ENCODE data around the gene OR10H1. TPM values are rescaled to one million over a fixed set of nuclear protein-coding genes. Genes with fewer than 3 reads are reported as not detected.

Gene OR10H1
- total RNA-seq, 1 donor from 2014 or later: not detected

DNA sequence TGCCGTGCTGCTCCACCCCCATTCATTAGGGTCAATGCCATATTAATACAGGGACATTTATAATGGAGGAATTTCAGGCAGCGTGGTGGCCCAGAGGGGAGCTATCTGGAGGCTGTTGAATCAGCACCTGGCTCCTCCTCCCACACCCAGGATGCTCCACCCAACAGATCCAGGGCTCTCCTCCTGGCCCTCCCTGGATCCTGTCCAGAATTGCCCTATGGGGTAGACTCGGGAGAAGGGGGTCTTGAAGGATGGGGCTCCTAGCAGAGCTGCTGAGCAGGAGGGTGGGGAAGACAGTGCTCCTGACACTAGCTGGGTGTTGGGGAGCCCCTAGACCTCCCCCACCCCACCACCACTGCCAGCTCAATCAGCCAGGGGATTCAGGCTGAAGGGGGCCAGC, 33.3 kb downstream of the OR10H1 start:
- Mint-ChIP-seq H3K27ac (ENCODE audit: unreplicated experiment) (no peak overlapping the region), H3K4me1 (ENCODE audit: low read depth, unreplicated experiment) (no peaks in the 10 kb centered on the region)

DNA sequence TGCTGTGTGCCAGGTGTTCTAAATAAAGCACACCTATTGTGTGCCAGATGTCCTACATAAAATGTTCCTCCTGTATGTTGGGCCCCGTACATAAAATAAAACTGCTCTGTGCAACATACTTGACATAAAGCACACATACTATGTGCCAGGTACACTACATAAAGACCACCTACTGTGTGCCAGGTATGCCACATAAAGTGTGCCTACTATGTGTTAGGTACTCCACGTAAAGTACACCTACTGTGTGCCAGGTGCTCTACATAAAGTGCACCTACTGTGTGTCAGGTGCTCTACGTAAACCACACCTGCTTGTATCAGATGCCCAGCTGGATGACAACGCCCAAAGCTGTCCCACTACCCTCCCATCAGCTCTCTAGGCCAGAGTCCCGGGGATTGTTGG, 33.8 kb downstream of the OR10H1 start:
- H3K4me3 Mint-ChIP-seq (ENCODE audit: unreplicated experiment): no peak overlapping the region
- H3K27ac ChIP-seq (ENCODE audit: low read depth, low read length): no peak overlapping the region
- H3K79me2 ChIP-seq (ENCODE audit: insufficient read depth, low read length): no peaks in the 10 kb centered on the region
- H2AFZ ChIP-seq (ENCODE audit: low read depth, low read length): no peak overlapping the region
- H3K4me1 Mint-ChIP-seq (ENCODE audit: low read depth, unreplicated experiment): no peaks in the 10 kb centered on the region
- no peak overlapping the region for H3K4me2 ChIP-seq (ENCODE audit: low read length)
- no peak overlapping the region for H3K4me3 ChIP-seq (ENCODE audit: insufficient read depth, low read depth, low read length)
- peaks cover 14% of the 10 kb centered on the region for H3K9me3 Mint-ChIP-seq (ENCODE audit: unreplicated experiment)
- peaks cover 3% of the 10 kb centered on the region for H3K9me3 ChIP-seq (ENCODE audit: insufficient read depth, low read depth, low read length)
- no peaks in the 10 kb centered on the region for H3K27me3 Mint-ChIP-seq (ENCODE audit: low read depth, unreplicated experiment)
- H3K4me1 ChIP-seq (ENCODE audit: insufficient read depth, low read length): no peaks in the 10 kb centered on the region
- no peak for FAIRE-seq
- H3K27ac Mint-ChIP-seq (ENCODE audit: unreplicated experiment): no peak overlapping the region
- no peak overlapping the region for H3K9ac ChIP-seq (ENCODE audit: low read length)
- no peaks in the 10 kb centered on the region for H4K20me1 ChIP-seq (ENCODE audit: insufficient read depth, low read length)
- H3K27me3 ChIP-seq (ENCODE audit: insufficient read depth, low read length): no peaks in the 10 kb centered on the region
- H3K36me3 ChIP-seq (ENCODE audit: insufficient read depth, low read length): no peaks in the 10 kb centered on the region
- no peak for DNase-seq (ENCODE audit: low read depth)
- H3K36me3 Mint-ChIP-seq (ENCODE audit: low read depth, unreplicated experiment): peaks cover 1% of the 10 kb centered on the region
- no peak for TF ChIP-seq EZH2 (IDR thresholded peaks at IDR 0.05; ENCODE audit: insufficient read depth, low read length)
- TF ChIP-seq, protein P1, sequence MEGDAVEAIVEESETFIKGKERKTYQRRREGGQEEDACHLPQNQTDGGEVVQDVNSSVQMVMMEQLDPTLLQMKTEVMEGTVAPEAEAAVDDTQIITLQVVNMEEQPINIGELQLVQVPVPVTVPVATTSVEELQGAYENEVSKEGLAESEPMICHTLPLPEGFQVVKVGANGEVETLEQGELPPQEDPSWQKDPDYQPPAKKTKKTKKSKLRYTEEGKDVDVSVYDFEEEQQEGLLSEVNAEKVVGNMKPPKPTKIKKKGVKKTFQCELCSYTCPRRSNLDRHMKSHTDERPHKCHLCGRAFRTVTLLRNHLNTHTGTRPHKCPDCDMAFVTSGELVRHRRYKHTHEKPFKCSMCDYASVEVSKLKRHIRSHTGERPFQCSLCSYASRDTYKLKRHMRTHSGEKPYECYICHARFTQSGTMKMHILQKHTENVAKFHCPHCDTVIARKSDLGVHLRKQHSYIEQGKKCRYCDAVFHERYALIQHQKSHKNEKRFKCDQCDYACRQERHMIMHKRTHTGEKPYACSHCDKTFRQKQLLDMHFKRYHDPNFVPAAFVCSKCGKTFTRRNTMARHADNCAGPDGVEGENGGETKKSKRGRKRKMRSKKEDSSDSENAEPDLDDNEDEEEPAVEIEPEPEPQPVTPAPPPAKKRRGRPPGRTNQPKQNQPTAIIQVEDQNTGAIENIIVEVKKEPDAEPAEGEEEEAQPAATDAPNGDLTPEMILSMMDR (IDR thresholded peaks at IDR 0.05; ENCODE audit: insufficient read depth, low read depth, low read length): no peak

More for the DNA sequence above, 33.3 kb downstream of the OR10H1 start:
- no peak for DNase-seq (ENCODE audit: low read depth)
- H3K9me3 ChIP-seq (ENCODE audit: insufficient read depth, low read depth, low read length): peaks cover 3% of the 10 kb centered on the region
- H3K9ac ChIP-seq (ENCODE audit: low read length): no peak overlapping the region
- Mint-ChIP-seq H3K4me3 (ENCODE audit: unreplicated experiment) (no peak overlapping the region), H3K36me3 (ENCODE audit: low read depth, unreplicated experiment) (peaks cover 1% of the 10 kb centered on the region), H3K9me3 (ENCODE audit: unreplicated experiment) (peaks cover 10% of the 10 kb centered on the region), H3K27me3 (ENCODE audit: low read depth, unreplicated experiment) (no peaks in the 10 kb centered on the region)
- H3K27ac ChIP-seq (ENCODE audit: low read depth, low read length): no peak overlapping the region
- no peaks in the 10 kb centered on the region for H3K36me3 ChIP-seq (ENCODE audit: insufficient read depth, low read length)
- no peaks in the 10 kb centered on the region for H4K20me1 ChIP-seq (ENCODE audit: insufficient read depth, low read length)
- no peak overlapping the region for H2AFZ ChIP-seq (ENCODE audit: low read depth, low read length)
- TF ChIP-seq, protein P1 (IDR thresholded peaks at IDR 0.05; ENCODE audit: insufficient read depth, low read depth, low read length): no peak
- TF ChIP-seq EZH2 (IDR thresholded peaks at IDR 0.05; ENCODE audit: insufficient read depth, low read length): no peak
- no peak overlapping the region for H3K4me2 ChIP-seq (ENCODE audit: low read length)
- no peaks in the 10 kb centered on the region for H3K79me2 ChIP-seq (ENCODE audit: insufficient read depth, low read length)
- FAIRE-seq: no peak
- no peaks in the 10 kb centered on the region for H3K27me3 ChIP-seq (ENCODE audit: insufficient read depth, low read length)
- no peaks in the 10 kb centered on the region for H3K4me1 ChIP-seq (ENCODE audit: insufficient read depth, low read length)
- H3K4me3 ChIP-seq (ENCODE audit: insufficient read depth, low read depth, low read length): no peak overlapping the region

DNA sequence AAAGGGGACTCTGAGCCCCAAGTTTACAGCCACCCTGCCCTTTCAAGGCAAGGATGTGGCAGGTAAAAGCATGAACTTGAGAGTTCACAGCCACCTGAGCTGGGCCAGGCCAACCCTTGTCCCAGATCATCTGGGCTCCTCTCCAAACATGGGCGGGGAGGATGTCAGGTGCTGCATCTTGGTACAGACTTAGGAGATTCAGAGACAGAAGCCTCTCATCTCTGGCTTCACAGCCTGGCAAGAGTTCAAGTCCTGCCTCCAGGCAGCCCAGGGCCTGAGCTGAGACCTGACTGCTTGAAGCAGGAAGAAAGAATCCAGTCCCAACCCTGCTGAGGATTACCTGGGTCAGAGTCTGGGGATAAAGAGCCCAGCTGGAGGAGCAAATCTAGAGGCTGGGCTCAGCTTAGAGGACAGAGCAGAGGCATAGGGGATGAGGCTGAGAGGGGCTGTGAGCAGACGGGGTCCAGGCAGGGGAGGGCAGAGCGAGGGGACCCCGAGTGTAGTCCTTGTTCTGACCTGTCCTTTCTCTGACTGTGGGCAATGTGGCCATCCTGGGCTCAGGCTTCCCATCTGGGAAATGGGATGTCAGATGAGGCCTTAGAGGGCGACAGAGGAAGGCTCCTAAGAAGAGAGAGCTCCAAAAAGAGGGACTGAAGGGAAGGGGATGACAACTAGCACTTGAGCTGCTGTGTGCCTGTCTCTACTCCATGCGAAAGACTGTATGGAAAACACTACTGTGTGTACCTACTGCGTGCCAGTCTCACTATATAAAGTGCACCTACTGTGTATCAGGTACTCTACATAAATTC, 34.6 kb downstream of the OR10H1 start:
- H3K4me2 ChIP-seq (ENCODE audit: low read length): no peak overlapping the region
- no peaks in the 10 kb centered on the region for H4K20me1 ChIP-seq (ENCODE audit: insufficient read depth, low read length)
- Mint-ChIP-seq H3K36me3 (ENCODE audit: low read depth, unreplicated experiment) (peaks cover 1% of the 10 kb centered on the region), H3K9me3 (ENCODE audit: unreplicated experiment) (peaks cover 17% of the 10 kb centered on the region), H3K27me3 (ENCODE audit: low read depth, unreplicated experiment) (no peaks in the 10 kb centered on the region), H3K4me3 (ENCODE audit: unreplicated experiment) (no peak overlapping the region), H3K4me1 (ENCODE audit: low read depth, unreplicated experiment) (no peaks in the 10 kb centered on the region), H3K27ac (ENCODE audit: unreplicated experiment) (no peak overlapping the region)
- no peak overlapping the region for H3K9ac ChIP-seq (ENCODE audit: low read length)
- TF ChIP-seq, protein P1 (IDR thresholded peaks at IDR 0.05; ENCODE audit: insufficient read depth, low read depth, low read length): no peak
- TF ChIP-seq EZH2 (IDR thresholded peaks at IDR 0.05; ENCODE audit: insufficient read depth, low read length): no peak
- no peaks in the 10 kb centered on the region for H3K27me3 ChIP-seq (ENCODE audit: insufficient read depth, low read length)
- no peak overlapping the region for H3K4me3 ChIP-seq (ENCODE audit: insufficient read depth, low read depth, low read length)
- DNase-seq (ENCODE audit: low read depth) (no peak), FAIRE-seq (no peak)
- H3K9me3 ChIP-seq (ENCODE audit: insufficient read depth, low read depth, low read length): peaks cover 3% of the 10 kb centered on the region
- H3K36me3 ChIP-seq (ENCODE audit: insufficient read depth, low read length): no peaks in the 10 kb centered on the region
- no peak overlapping the region for H2AFZ ChIP-seq (ENCODE audit: low read depth, low read length)
- no peak overlapping the region for H3K27ac ChIP-seq (ENCODE audit: low read depth, low read length)
- no peaks in the 10 kb centered on the region for H3K4me1 ChIP-seq (ENCODE audit: insufficient read depth, low read length)
- no peaks in the 10 kb centered on the region for H3K79me2 ChIP-seq (ENCODE audit: insufficient read depth, low read length)

Data from astrocyte (in vitro differentiated cells and primary cell).